HCEC 1CT (cell line): ENCODE results near the gene RPS13.
"Not testable (repeated sequence)": the region's sequence is repeated elsewhere in the genome, so short reads cannot be mapped to it uniquely, and the experiment has no call there.

Experiments
- DNase-seq: peaks from one replicate; pipeline ENCODE4 v3.0.0-alpha.2; 2017

RPS13 gene

GRCh38 chr11:17077520-17078401 is at the start of gene RPS13:
RPS13 (minus strand) TSS chr11:17077667; CDS start chr11:17077641, 26 bp downstream.
- DNase-seq = peak; percentile 99

GRCh38 chr11:17121981-17122380 is 44.5 kb upstream of the RPS13 start:
- DNase-seq = no peak

GRCh38 chr11:17117262-17117661 is 39.8 kb upstream of the RPS13 start:
- DNase-seq = no peak

GRCh38 chr11:17116117-17116516 is 38.6 kb upstream of the RPS13 start:
- no peak for DNase-seq

GRCh38 chr11:17107745-17108144 is 30.3 kb upstream of the RPS13 start:
- DNase-seq = not testable (repeated sequence)

- not testable (repeated sequence) for DNase-seq
Measured at GRCh38 chr11:17105404-17106040, 28.1 kb upstream of the RPS13 start.

GRCh38 chr11:17102462-17102861 is 25.0 kb upstream of the RPS13 start:
- no peak for DNase-seq

- no peak for DNase-seq
Measured at GRCh38 chr11:17098658-17099057, 21.2 kb upstream of the RPS13 start.

GRCh38 chr11:17098038-17098437 is 20.6 kb upstream of the RPS13 start:
- DNase-seq = no peak

GRCh38 chr11:17085976-17086375 is 8.5 kb upstream of the RPS13 start:
- DNase-seq = not testable (repeated sequence)

GRCh38 chr11:17077240-17077519 is 287 bp downstream of the RPS13 start:
- peak; percentile 30 for DNase-seq

GRCh38 chr11:17076517-17077239 is 789 bp downstream of the RPS13 start:
- DNase-seq = no peak

GRCh38 chr11:17075506-17075905 is 2.0 kb downstream of the RPS13 start:
- DNase-seq = no peak

- no peak for DNase-seq
Measured at GRCh38 chr11:17073370-17074027, 4.0 kb downstream of the RPS13 start.

- no peak for DNase-seq
Measured at GRCh38 chr11:17067417-17067816, 10.1 kb downstream of the RPS13 start.

GRCh38 chr11:17066691-17067090 is 10.8 kb downstream of the RPS13 start:
- no peak for DNase-seq

GRCh38 chr11:17063171-17064002 is 14.1 kb downstream of the RPS13 start:
- DNase-seq = peak; percentile 54

GRCh38 chr11:17051146-17051545 is 26.3 kb downstream of the RPS13 start:
- not testable (repeated sequence) for DNase-seq

- not testable (repeated sequence) for DNase-seq
Measured at GRCh38 chr11:17048491-17048890, 29.0 kb downstream of the RPS13 start.

GRCh38 chr11:17046690-17047089 is 30.8 kb downstream of the RPS13 start:
- no peak for DNase-seq

GRCh38 chr11:17036666-17037658 is 40.5 kb downstream of the RPS13 start:
- DNase-seq = no peak
